Panc1 (cell line): Measurements from ENCODE around the gene SCN9A. TPM values are rescaled to one million over a fixed set of nuclear protein-coding genes. Genes with fewer than 3 reads are reported as not detected.

ENCODE experiments used
- ATAC-seq: fragments of 200-7000 bp; cut with Tn5 transposase; 2 replicates; pipeline ENCODE4 v1.9.1; 2020; ENCODE audit warnings: mild to moderate bottlenecking, moderate library complexity
- BruUV-seq: library from RNA; stranded (reverse); fragments of 400-500 nt; replicated peaks from 2 replicates; lab custom pipeline; 2021; lab: Mats Ljungman, UMichigan
- CTCF ChIA-PET: fragments of 300-600 bp; sonication (Branson Sonifier 250); formaldehyde crosslinking; loops from one replicate; lab custom pipeline; 2022; ENCODE audit warnings: antibody characterized with exemption; lab: Charles Lee
- POLR2A ChIA-PET: fragments of 300-600 bp; sonication (Branson Sonifier 250); formaldehyde crosslinking; loops from one replicate; lab custom pipeline; 2022; ENCODE audit warnings: antibody characterized with exemption; lab: Charles Lee
- DNase-seq: peaks from one replicate; pipeline ENCODE4 v3.0.0-alpha.2; 2010; ENCODE audit warnings: low read depth, low spot score
- H3K27ac ChIP-seq: 2 replicates; pipeline ENCODE4 v1.5.1; 2011; ENCODE audit warnings: mild to moderate bottlenecking, low read length, inconsistent platforms
- H3K27me3 ChIP-seq: fragments of 200-500 bp; sonication (Bioruptor generic); 2 replicates; pipeline ENCODE4 v1.6.0; 2014; ENCODE audit warnings: low read length, inconsistent platforms; ENCODE audit not compliant: control insufficient read depth, insufficient read depth
- H3K36me3 ChIP-seq: fragments of 200-500 bp; sonication (Bioruptor generic); 2 replicates; pipeline ENCODE4 v1.5.1; 2014; ENCODE audit warnings: inconsistent platforms, mild to moderate bottlenecking, low read length, moderate library complexity; ENCODE audit not compliant: control insufficient read depth, insufficient read depth
- H3K4me1 ChIP-seq: 2 replicates; pipeline ENCODE4 v1.5.1; 2011; ENCODE audit warnings: inconsistent platforms, mild to moderate bottlenecking, low read length, moderate library complexity; ENCODE audit not compliant: control insufficient read depth, insufficient read depth
- H3K4me3 ChIP-seq, 2 experiments: 2 replicates each; pipeline ENCODE4 v1.5.1; 2011 to 2012; ENCODE audit warnings: low read depth in 2 of 2, low read length in 2 of 2, mild to moderate bottlenecking in 2 of 2, inconsistent platforms in 1 of 2, moderate library complexity in 1 of 2
- H3K9me3 ChIP-seq: fragments of 200-500 bp; sonication (Bioruptor generic); 2 replicates; pipeline ENCODE4 v1.5.1; 2014; ENCODE audit warnings: low read depth, mild to moderate bottlenecking, inconsistent platforms, low read length, moderate library complexity; ENCODE audit not compliant: control insufficient read depth, insufficient read depth
- POLR2AphosphoS5 ChIP-seq: IDR thresholded peaks from 2 replicates; pipeline ENCODE4 v1.6.1; 2012; ENCODE audit warnings: mild to moderate bottlenecking, low read depth, low read length, moderate library complexity
- SIN3A ChIP-seq: IDR thresholded peaks from 2 replicates; pipeline ENCODE4 v1.6.1; 2012; ENCODE audit warnings: low read depth, mild to moderate bottlenecking, low read length, moderate library complexity, borderline replicate concordance; ENCODE audit not compliant: insufficient read depth
- TCF7L2 ChIP-seq: IDR thresholded peaks from 2 replicates; pipeline ENCODE4 v1.6.1; 2011; ENCODE audit warnings: mild to moderate bottlenecking, low read depth, low read length, inconsistent platforms
- in situ Hi-C: cut with HindIII; loops from 2 replicates; pipeline ENCODE4 v1.10.0; 2016; ENCODE audit warnings: low sequenced_read_pairs, low pct_unique_long_range_greater_than_20kb
- intact Hi-C: fragments of 100-400 bp; cut with micrococcal nuclease; formaldehyde crosslinking; loops from one replicate; pipeline ENCODE4 v1.10.0; 2022; ENCODE audit not compliant: unreplicated experiment
- total RNA-seq: library from RNA; stranded (reverse); gene quantifications from one replicate; pipeline ENCODE4 v1.2.1, GENCODE V29; 2021; ENCODE audit not compliant: unreplicated experiment
- TF ChIP-seq, protein P1 (sequence below): fragments of 450-650 bp; IDR thresholded peaks from 2 replicates; pipeline ENCODE4 v1.5.1; 2017; ENCODE audit warnings: mild to moderate bottlenecking
- TF ChIP-seq, protein P2 (sequence below), 2 experiments: IDR thresholded peaks; 2 replicates each; pipeline ENCODE4 v1.6.1; 2011 to 2012; ENCODE audit warnings: low read depth in 2 of 2, control low read depth in 1 of 2, low read length in 1 of 2, mild to moderate bottlenecking in 1 of 2, moderate library complexity in 1 of 2; ENCODE audit not compliant: insufficient read depth in 1 of 2

Gene SCN9A
- total RNA-seq, 1 experiment from 2014 or later = 0.10 TPM

DNA sequence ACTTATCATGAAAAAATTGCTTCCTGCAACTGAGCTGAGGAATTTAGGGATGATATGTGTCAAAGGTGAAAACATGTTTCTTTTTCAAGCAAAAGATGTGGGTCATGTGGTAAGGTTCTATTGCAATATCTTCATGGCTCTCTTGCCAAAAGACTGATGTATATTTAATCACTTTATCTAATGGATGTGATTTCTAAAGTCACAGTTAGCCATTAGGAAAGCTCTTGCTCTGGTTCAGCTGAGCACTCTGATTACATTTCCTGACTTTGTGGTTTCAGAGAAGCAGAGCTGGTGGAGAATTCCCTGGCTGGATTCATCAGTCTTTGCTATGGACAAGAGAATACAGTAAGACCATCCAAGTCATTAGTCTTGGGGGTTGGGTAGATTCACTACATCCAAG, 24.4 kb downstream of the SCN9A start:
- ChIA-PET CTCF (no interaction called here), POLR2A (no interaction called here)
- in situ Hi-C loops (no loop called here), intact Hi-C loops (no loop called here)
- H3K4me3 ChIP-seq = no peak overlapping the region
- ATAC-seq = no peak
- TF ChIP-seq SIN3A (no peak), TCF7L2 (no peak), POLR2AphosphoS5 (no peak)
- TF ChIP-seq, protein P1, sequence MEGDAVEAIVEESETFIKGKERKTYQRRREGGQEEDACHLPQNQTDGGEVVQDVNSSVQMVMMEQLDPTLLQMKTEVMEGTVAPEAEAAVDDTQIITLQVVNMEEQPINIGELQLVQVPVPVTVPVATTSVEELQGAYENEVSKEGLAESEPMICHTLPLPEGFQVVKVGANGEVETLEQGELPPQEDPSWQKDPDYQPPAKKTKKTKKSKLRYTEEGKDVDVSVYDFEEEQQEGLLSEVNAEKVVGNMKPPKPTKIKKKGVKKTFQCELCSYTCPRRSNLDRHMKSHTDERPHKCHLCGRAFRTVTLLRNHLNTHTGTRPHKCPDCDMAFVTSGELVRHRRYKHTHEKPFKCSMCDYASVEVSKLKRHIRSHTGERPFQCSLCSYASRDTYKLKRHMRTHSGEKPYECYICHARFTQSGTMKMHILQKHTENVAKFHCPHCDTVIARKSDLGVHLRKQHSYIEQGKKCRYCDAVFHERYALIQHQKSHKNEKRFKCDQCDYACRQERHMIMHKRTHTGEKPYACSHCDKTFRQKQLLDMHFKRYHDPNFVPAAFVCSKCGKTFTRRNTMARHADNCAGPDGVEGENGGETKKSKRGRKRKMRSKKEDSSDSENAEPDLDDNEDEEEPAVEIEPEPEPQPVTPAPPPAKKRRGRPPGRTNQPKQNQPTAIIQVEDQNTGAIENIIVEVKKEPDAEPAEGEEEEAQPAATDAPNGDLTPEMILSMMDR = no peak
- TF ChIP-seq, protein P2, sequence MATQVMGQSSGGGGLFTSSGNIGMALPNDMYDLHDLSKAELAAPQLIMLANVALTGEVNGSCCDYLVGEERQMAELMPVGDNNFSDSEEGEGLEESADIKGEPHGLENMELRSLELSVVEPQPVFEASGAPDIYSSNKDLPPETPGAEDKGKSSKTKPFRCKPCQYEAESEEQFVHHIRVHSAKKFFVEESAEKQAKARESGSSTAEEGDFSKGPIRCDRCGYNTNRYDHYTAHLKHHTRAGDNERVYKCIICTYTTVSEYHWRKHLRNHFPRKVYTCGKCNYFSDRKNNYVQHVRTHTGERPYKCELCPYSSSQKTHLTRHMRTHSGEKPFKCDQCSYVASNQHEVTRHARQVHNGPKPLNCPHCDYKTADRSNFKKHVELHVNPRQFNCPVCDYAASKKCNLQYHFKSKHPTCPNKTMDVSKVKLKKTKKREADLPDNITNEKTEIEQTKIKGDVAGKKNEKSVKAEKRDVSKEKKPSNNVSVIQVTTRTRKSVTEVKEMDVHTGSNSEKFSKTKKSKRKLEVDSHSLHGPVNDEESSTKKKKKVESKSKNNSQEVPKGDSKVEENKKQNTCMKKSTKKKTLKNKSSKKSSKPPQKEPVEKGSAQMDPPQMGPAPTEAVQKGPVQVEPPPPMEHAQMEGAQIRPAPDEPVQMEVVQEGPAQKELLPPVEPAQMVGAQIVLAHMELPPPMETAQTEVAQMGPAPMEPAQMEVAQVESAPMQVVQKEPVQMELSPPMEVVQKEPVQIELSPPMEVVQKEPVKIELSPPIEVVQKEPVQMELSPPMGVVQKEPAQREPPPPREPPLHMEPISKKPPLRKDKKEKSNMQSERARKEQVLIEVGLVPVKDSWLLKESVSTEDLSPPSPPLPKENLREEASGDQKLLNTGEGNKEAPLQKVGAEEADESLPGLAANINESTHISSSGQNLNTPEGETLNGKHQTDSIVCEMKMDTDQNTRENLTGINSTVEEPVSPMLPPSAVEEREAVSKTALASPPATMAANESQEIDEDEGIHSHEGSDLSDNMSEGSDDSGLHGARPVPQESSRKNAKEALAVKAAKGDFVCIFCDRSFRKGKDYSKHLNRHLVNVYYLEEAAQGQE (IDR thresholded peaks at IDR 0.05; ENCODE audit: insufficient read depth in 1 of 2, low read depth in 2 of 2, low read length in 1 of 2) = no peak
- DNase-seq = no peak
- no peaks in the 10 kb centered on the region for H3K9me3 ChIP-seq
- BruUV-seq = no TSS peak
- no peaks in the 10 kb centered on the region for H3K4me1 ChIP-seq
- H3K27me3 ChIP-seq = no peaks in the 10 kb centered on the region
- no peak overlapping the region for H3K27ac ChIP-seq
- no peaks in the 10 kb centered on the region for H3K36me3 ChIP-seq

DNA sequence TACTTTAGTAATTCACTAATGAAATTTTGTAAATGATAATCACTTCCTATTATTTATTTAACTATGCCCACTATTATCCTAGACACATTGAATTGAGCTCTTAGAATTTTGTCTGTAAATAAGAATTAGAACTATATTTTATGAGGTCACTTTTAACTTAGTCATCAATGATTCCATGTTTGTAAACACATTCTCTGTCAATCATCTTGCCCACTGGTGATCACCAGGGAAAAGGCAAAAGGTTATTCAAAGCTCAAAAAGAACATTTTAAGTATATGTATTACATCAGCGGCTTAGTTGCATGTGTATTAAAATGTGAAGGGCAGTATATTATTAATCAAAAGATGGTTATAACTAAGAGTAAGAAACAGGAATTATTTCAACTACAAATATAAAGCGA, 25.2 kb downstream of the SCN9A start:
- POLR2A ChIA-PET = no interaction called here
- Histone ChIP-seq H3K36me3 (no peaks in the 10 kb centered on the region), H3K4me3 (no peak overlapping the region), H3K4me1 (no peaks in the 10 kb centered on the region), H3K27me3 (no peaks in the 10 kb centered on the region), H3K9me3 (no peaks in the 10 kb centered on the region), H3K27ac (no peak overlapping the region)
- DNase-seq = no peak
- intact Hi-C loops (no loop called here), in situ Hi-C loops (no loop called here)
- ATAC-seq = no peak
- BruUV-seq = no TSS peak
- TF ChIP-seq SIN3A (no peak), TCF7L2 (no peak), POLR2AphosphoS5 (no peak)
- TF ChIP-seq, protein P1 = no peak
- TF ChIP-seq, protein P2 (IDR thresholded peaks at IDR 0.05; ENCODE audit: insufficient read depth in 1 of 2, low read depth in 2 of 2, low read length in 1 of 2) = no peak
- CTCF ChIA-PET = no interaction called here
